GM23338 (cell line): ENCODE results near the gene TMEM44. TPM values are rescaled to one million over a fixed set of nuclear protein-coding genes. Genes with fewer than 3 reads are reported as not detected.

Experiments used
- ATAC-seq: fragments of 200-7000 bp; cut with Tn5 transposase; 3 replicates; pipeline ENCODE4 v1.9.1; 2020
- DNase-seq: peaks from one replicate; pipeline ENCODE4 v3.0.0-alpha.2; 2015; ENCODE audit warnings: low spot score
- H2AFZ ChIP-seq: fragments of 200-600 bp; sonication (generic); 2 replicates; pipeline ENCODE4 v1.8.0; 2016; ENCODE audit warnings: antibody characterized with exemption, mild to moderate bottlenecking, moderate library complexity
- H3F3A ChIP-seq: fragments of 200-600 bp; sonication (generic); replicated peaks from 2 replicates; pipeline ENCODE4 v1.8.0; 2017; ENCODE audit warnings: antibody characterized with exemption, mixed run types, low read depth
- H3K27ac ChIP-seq: fragments of 200-600 bp; sonication (generic); 2 replicates; pipeline ENCODE4 v1.6.1; 2016; ENCODE audit warnings: low read depth
- H3K27me3 ChIP-seq: fragments of 200-600 bp; sonication (generic); 2 replicates; pipeline ENCODE4 v1.8.0; 2016; ENCODE audit warnings: mild to moderate bottlenecking, mixed run types, moderate library complexity; ENCODE audit not compliant: insufficient read depth
- H3K36me3 ChIP-seq: fragments of 200-600 bp; sonication (generic); 2 replicates; pipeline ENCODE4 v1.8.0; 2016; ENCODE audit warnings: mild to moderate bottlenecking; ENCODE audit not compliant: insufficient read depth
- H3K4me1 ChIP-seq: fragments of 200-600 bp; sonication (generic); 2 replicates; pipeline ENCODE4 v1.8.0; 2016; ENCODE audit warnings: mild to moderate bottlenecking, moderate library complexity; ENCODE audit not compliant: insufficient read depth
- H3K4me2 ChIP-seq: fragments of 200-600 bp; sonication (generic); 2 replicates; pipeline ENCODE4 v1.7.1; 2017; ENCODE audit warnings: mixed run types
- H3K4me3 ChIP-seq: fragments of 200-600 bp; sonication (generic); 2 replicates; pipeline ENCODE4 v1.6.1; 2016; ENCODE audit warnings: mixed run types
- H3K79me2 ChIP-seq: fragments of 200-600 bp; sonication (generic); replicated peaks from 2 replicates; pipeline ENCODE4 v1.8.0; 2017; ENCODE audit warnings: mild to moderate bottlenecking; ENCODE audit not compliant: insufficient read depth
- H3K9me2 ChIP-seq: fragments of 200-600 bp; sonication (generic); 2 replicates; pipeline ENCODE4 v1.8.0; 2017; ENCODE audit not compliant: insufficient read depth
- H4K20me1 ChIP-seq: fragments of 200-600 bp; sonication (generic); replicated peaks from 2 replicates; pipeline ENCODE4 v1.8.0; 2017; ENCODE audit warnings: mild to moderate bottlenecking; ENCODE audit not compliant: insufficient read depth
- H3K27ac Mint-ChIP-seq: 2 replicates; pipeline ENCODE4 v1.8.0; 2020; ENCODE audit warnings: inconsistent platforms, mild to moderate bottlenecking, moderate library complexity, mixed read lengths
- H3K27me3 Mint-ChIP-seq: 3 replicates; pipeline ENCODE4 v1.8.0; 2022; ENCODE audit warnings: low read depth, mild to moderate bottlenecking, moderate library complexity, mixed read lengths, inconsistent platforms; ENCODE audit not compliant: insufficient read depth, poor library complexity
- H3K36me3 Mint-ChIP-seq: 3 replicates; pipeline ENCODE4 v1.8.0; 2021; ENCODE audit warnings: low read depth, mild to moderate bottlenecking, inconsistent platforms, moderate library complexity, mixed read lengths
- H3K4me1 Mint-ChIP-seq: 3 replicates; pipeline ENCODE4 v1.8.0; 2020; ENCODE audit warnings: mild to moderate bottlenecking, inconsistent platforms, mixed read lengths
- H3K4me3 Mint-ChIP-seq: 3 replicates; pipeline ENCODE4 v1.8.0; 2021; ENCODE audit warnings: moderate library complexity, mild to moderate bottlenecking, inconsistent platforms, mixed read lengths
- H3K9me3 Mint-ChIP-seq: 3 replicates; pipeline ENCODE4 v1.8.0; 2020; ENCODE audit warnings: moderate library complexity, mild to moderate bottlenecking, inconsistent platforms, mixed read lengths
- CREB1 ChIP-seq: fragments of 250-450 bp; sonication (Bioruptor Pico); IDR thresholded peaks from 2 replicates; pipeline ENCODE4 v1.5.0; 2020; ENCODE audit warnings: low read depth, mild to moderate bottlenecking, moderate library complexity
- CTCF ChIP-seq, 2 experiments: fragments of 200-600 bp in 1 of 2; sonication (generic) in 1 of 2; conservative IDR thresholded peaks; 2 replicates each; pipeline versions ENCODE4 v1.5.1 to v1.6.1; 2016 to 2017; ENCODE audit warnings: antibody characterized with exemption in 2 of 2, low read depth in 2 of 2, mild to moderate bottlenecking in 2 of 2, moderate library complexity in 1 of 2
- ETS1 ChIP-seq: IDR thresholded peaks from 2 replicates; pipeline ENCODE4 v1.6.1; 2016; ENCODE audit warnings: antibody characterized with exemption
- EZH2 ChIP-seq: fragments of 200-600 bp; sonication (generic); IDR thresholded peaks from one replicate; pipeline ENCODE4 v1.8.0; 2017; ENCODE audit warnings: antibody characterized with exemption, mild to moderate bottlenecking, low read depth; ENCODE audit not compliant: unreplicated experiment
- EZH2phosphoT487 ChIP-seq: fragments of 200-600 bp; sonication (generic); IDR thresholded peaks from one replicate; pipeline ENCODE4 v1.8.1; 2018; ENCODE audit warnings: antibody characterized with exemption; ENCODE audit not compliant: unreplicated experiment
- JUNB ChIP-seq: IDR thresholded peaks from one replicate; pipeline ENCODE4 v1.6.1; 2016; ENCODE audit warnings: antibody characterized with exemption; ENCODE audit not compliant: unreplicated experiment
- NANOG ChIP-seq: IDR thresholded peaks from 2 replicates; pipeline ENCODE4 v1.6.1; 2016; ENCODE audit warnings: antibody characterized with exemption, borderline replicate concordance
- STAT1 ChIP-seq: IDR thresholded peaks from one replicate; pipeline ENCODE4 v1.6.1; 2016; ENCODE audit warnings: antibody characterized with exemption; ENCODE audit not compliant: unreplicated experiment
- ZNF114 ChIP-seq: fragments of 250-450 bp; sonication (Bioruptor Pico); IDR thresholded peaks from 2 replicates; pipeline ENCODE4 v1.5.0; 2020; ENCODE audit warnings: mild to moderate bottlenecking, moderate library complexity
- ZNF331 ChIP-seq: fragments of 250-450 bp; sonication (Bioruptor Pico); IDR thresholded peaks from 2 replicates; pipeline ENCODE4 v1.5.0; 2020; ENCODE audit warnings: low read depth, mild to moderate bottlenecking, moderate library complexity
- ZNF462 ChIP-seq: fragments of 250-450 bp; sonication (Bioruptor Pico); IDR thresholded peaks from 2 replicates; pipeline ENCODE4 v1.5.0; 2020; ENCODE audit warnings: mild to moderate bottlenecking, moderate library complexity
- polyA plus RNA-seq: library from polyadenylated mRNA; unstranded; fragments of >200 nt; fragmentation: Nextera tagmentation; extraction: Ambion mirVana; gene quantifications from 2 replicates; pipeline ENCODE4 v1.2.1, GENCODE V29; 2016
- total RNA-seq: library from RNA; depleted of rRNA; stranded (reverse); fragments of >200 nt; shearing (Covaris generic); gene quantifications from 2 replicates; pipeline ENCODE4 v1.2.3, GENCODE V29; 2014

Gene TMEM44
- total and polyA plus RNA-seq, 2 experiments from 2014 or later: 10.0 to 10.5 TPM

- Histone ChIP-seq H3K27me3 (no peaks in the 10 kb centered on the region), H3K36me3 (peaks cover 7% of the 10 kb centered on the region), H4K20me1 (peaks cover 13% of the 10 kb centered on the region), H2AFZ (peak overlapping the region; percentile 12; the same call in 1 of the 2 replicates), H3F3A (no peaks in the 10 kb centered on the region), H3K4me2 (peak overlapping the region; percentile 80), H3K9me2 (no peaks in the 10 kb centered on the region), H3K27ac (peak overlapping the region; percentile 14; the same call in 1 of the 2 replicates), H3K4me3 (peak overlapping the region; percentile 76), H3K4me1 (peaks cover 3% of the 10 kb centered on the region), H3K79me2 (peaks cover 41% of the 10 kb centered on the region)
- H3K27ac Mint-ChIP-seq: peak overlapping the region; percentile 99
- H3K4me3 Mint-ChIP-seq: peak overlapping the region; percentile 99
- peaks cover 4% of the 10 kb centered on the region for H3K27me3 Mint-ChIP-seq
- H3K4me1 Mint-ChIP-seq: peaks cover 9% of the 10 kb centered on the region
- H3K9me3 Mint-ChIP-seq: no peaks in the 10 kb centered on the region
- TF ChIP-seq CTCF (conservative IDR thresholded peaks at IDR 0.05; ENCODE audit: low read depth in 2 of 2) (peak; percentile 50 to 84), ZNF114 (CRISPR knock-in tag) (no peak)
- peak; percentile 60 for DNase-seq
- peaks cover 21% of the 10 kb centered on the region; the same call in 2 of the 3 replicates for H3K36me3 Mint-ChIP-seq
- ATAC-seq: peak; percentile 17
Measured at GRCh38 chr3:194671511-194671899, 38.3 kb upstream of the TMEM44 start.

GRCh38 chr3:194667363-194667762 is 34.1 kb upstream of the TMEM44 start:
- no peaks in the 10 kb centered on the region for H3K9me2 ChIP-seq
- no peak overlapping the region for H3K27ac ChIP-seq
- H3F3A ChIP-seq: no peaks in the 10 kb centered on the region
- H2AFZ ChIP-seq: no peak overlapping the region
- peaks cover 30% of the 10 kb centered on the region for H3K36me3 ChIP-seq
- ATAC-seq (no peak), DNase-seq (no peak)
- H3K4me1 ChIP-seq: no peaks in the 10 kb centered on the region; the same call in 1 of the 2 replicates
- H3K4me2 ChIP-seq: no peak overlapping the region
- Mint-ChIP-seq H3K4me3 (no peak overlapping the region), H3K36me3 (peaks cover 46% of the 10 kb centered on the region), H3K27me3 (no peaks in the 10 kb centered on the region), H3K9me3 (no peaks in the 10 kb centered on the region), H3K4me1 (peaks cover 6% of the 10 kb centered on the region), H3K27ac (no peak overlapping the region)
- no peak overlapping the region for H3K4me3 ChIP-seq
- peaks cover 18% of the 10 kb centered on the region for H4K20me1 ChIP-seq
- no peaks in the 10 kb centered on the region for H3K27me3 ChIP-seq
- peaks cover 43% of the 10 kb centered on the region for H3K79me2 ChIP-seq
- TF ChIP-seq EZH2phosphoT487 (no peak), ETS1 (no peak), NANOG (no peak), EZH2 (no peak), ZNF462 (CRISPR knock-in tag) (no peak), ZNF114 (CRISPR knock-in tag) (no peak), CREB1 (no peak), STAT1 (no peak), CTCF (conservative IDR thresholded peaks at IDR 0.05; ENCODE audit: low read depth in 2 of 2) (no peak), ZNF331 (CRISPR knock-in tag) (no peak), JUNB (no peak)
